OCI-LY1 (cell line): ENCODE data around the gene GRIK2.

ENCODE experiments used
- H2AFZ ChIP-seq: fragments of 200-600 bp; sonication (generic), shearing (Covaris generic); 2 replicates; pipeline ENCODE4 v1.6.0; 2014; ENCODE audit warnings: antibody characterized with exemption, mild to moderate bottlenecking, low read length
- H3F3A ChIP-seq: fragments of 200-600 bp; sonication (generic), shearing (Covaris generic); 2 replicates; pipeline ENCODE4 v1.6.0; 2014; ENCODE audit warnings: mild to moderate bottlenecking, antibody characterized with exemption, low read length, moderate library complexity; ENCODE audit not compliant: insufficient read depth
- H3K27ac ChIP-seq: fragments of 200-600 bp; sonication (generic); 2 replicates; pipeline ENCODE4 v1.5.1; 2014; ENCODE audit warnings: low read length, mixed run types, mild to moderate bottlenecking, low read depth; ENCODE audit not compliant: poor library complexity, severe bottlenecking
- H3K27me3 ChIP-seq: fragments of 200-600 bp; sonication (generic); 2 replicates; pipeline ENCODE4 v1.6.0; 2014; ENCODE audit warnings: antibody characterized with exemption, mild to moderate bottlenecking, low read length, moderate library complexity; ENCODE audit not compliant: insufficient read depth
- H3K36me3 ChIP-seq: fragments of 200-600 bp; sonication (generic); 2 replicates; pipeline ENCODE4 v1.6.1; 2014; ENCODE audit warnings: mild to moderate bottlenecking, antibody characterized with exemption, low read length, moderate library complexity, mixed read lengths; ENCODE audit not compliant: insufficient read depth
- H3K4me1 ChIP-seq: fragments of 200-600 bp; sonication (generic); 2 replicates; pipeline ENCODE4 v1.5.1; 2014; ENCODE audit warnings: mild to moderate bottlenecking, low read length, moderate library complexity; ENCODE audit not compliant: insufficient read depth, severe bottlenecking
- H3K4me2 ChIP-seq: fragments of 200-600 bp; sonication (generic), shearing (Covaris generic); 2 replicates; pipeline ENCODE4 v1.6.1; 2014; ENCODE audit warnings: low read length
- H3K4me3 ChIP-seq: fragments of 200-600 bp; sonication (generic); 2 replicates; pipeline ENCODE4 v1.5.1; 2014; ENCODE audit warnings: low read length, low read depth, mild to moderate bottlenecking, mixed read lengths; ENCODE audit not compliant: poor library complexity, severe bottlenecking
- H3K79me2 ChIP-seq: fragments of 200-600 bp; shearing (Covaris generic); 2 replicates; pipeline ENCODE4 v1.6.1; 2016; ENCODE audit warnings: mixed run types, low read length, mixed read lengths; ENCODE audit not compliant: insufficient read depth
- H3K9ac ChIP-seq: fragments of 200-600 bp; sonication (generic), shearing (Covaris generic); 2 replicates; pipeline ENCODE4 v1.6.1; 2014; ENCODE audit warnings: mild to moderate bottlenecking, low read length, mixed read lengths
- H3K9me2 ChIP-seq: fragments of 200-600 bp; sonication (generic), shearing (Covaris generic); 2 replicates; pipeline ENCODE4 v1.6.1; 2014; ENCODE audit warnings: low read depth, mild to moderate bottlenecking, low read length, mixed read lengths
- H3K9me3 ChIP-seq: fragments of 200-600 bp; shearing (Covaris generic); 2 replicates; pipeline ENCODE4 v1.6.1; 2014; ENCODE audit warnings: low read length, mixed read lengths
- H4K20me1 ChIP-seq: fragments of 200-600 bp; sonication (generic), shearing (Covaris generic); 2 replicates; pipeline ENCODE4 v1.6.0; 2016; ENCODE audit warnings: mild to moderate bottlenecking, low read length; ENCODE audit not compliant: insufficient read depth
- EZH2 ChIP-seq: fragments of 200-600 bp; sonication (generic), shearing (Covaris generic); IDR thresholded peaks from 2 replicates; pipeline ENCODE4 v1.8.0; 2017; ENCODE audit warnings: borderline replicate concordance, mixed run types, mild to moderate bottlenecking, antibody characterized with exemption, low read length, moderate library complexity, mixed read lengths
- TF ChIP-seq, protein P1 (sequence below): fragments of 200-600 bp; sonication (generic), shearing (Covaris generic); IDR thresholded peaks from 2 replicates; pipeline ENCODE4 v1.5.1; 2017; ENCODE audit warnings: mild to moderate bottlenecking, antibody characterized with exemption, low read length, moderate library complexity, mixed read lengths

GRIK2 gene

DNA sequence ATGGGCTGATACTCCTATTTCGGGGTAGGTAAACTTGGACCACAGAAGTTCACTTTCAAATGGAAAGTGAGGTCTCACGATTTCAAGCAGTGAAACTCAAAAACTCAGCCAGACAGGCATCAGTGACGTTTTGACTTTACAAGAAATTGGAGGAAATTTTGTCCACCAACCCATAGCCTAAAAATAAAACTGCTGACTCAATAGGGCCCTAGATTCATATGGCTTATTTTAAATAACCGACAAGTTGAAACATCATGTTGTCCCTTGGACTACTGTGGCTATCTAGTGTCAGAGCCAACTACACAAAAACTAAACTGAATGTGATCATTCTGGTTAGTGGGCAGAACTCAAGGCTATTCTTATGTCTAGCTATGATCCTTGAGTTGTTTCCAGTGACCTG is 486.3 kb downstream of the GRIK2 start:
- Histone ChIP-seq H3K9me3 (no peaks in the 10 kb centered on the region), H3K4me2 (no peak overlapping the region), H3K4me3 (no peak overlapping the region), H2AFZ (no peak overlapping the region), H3K9ac (no peak overlapping the region), H3K27ac (no peak overlapping the region), H3K9me2 (no peaks in the 10 kb centered on the region), H3K36me3 (no peaks in the 10 kb centered on the region), H3K4me1 (no peaks in the 10 kb centered on the region), H3F3A (no peaks in the 10 kb centered on the region), H4K20me1 (no peaks in the 10 kb centered on the region), H3K27me3 (no peaks in the 10 kb centered on the region), H3K79me2 (no peaks in the 10 kb centered on the region)
- no peak for TF ChIP-seq EZH2
- TF ChIP-seq, protein P1, sequence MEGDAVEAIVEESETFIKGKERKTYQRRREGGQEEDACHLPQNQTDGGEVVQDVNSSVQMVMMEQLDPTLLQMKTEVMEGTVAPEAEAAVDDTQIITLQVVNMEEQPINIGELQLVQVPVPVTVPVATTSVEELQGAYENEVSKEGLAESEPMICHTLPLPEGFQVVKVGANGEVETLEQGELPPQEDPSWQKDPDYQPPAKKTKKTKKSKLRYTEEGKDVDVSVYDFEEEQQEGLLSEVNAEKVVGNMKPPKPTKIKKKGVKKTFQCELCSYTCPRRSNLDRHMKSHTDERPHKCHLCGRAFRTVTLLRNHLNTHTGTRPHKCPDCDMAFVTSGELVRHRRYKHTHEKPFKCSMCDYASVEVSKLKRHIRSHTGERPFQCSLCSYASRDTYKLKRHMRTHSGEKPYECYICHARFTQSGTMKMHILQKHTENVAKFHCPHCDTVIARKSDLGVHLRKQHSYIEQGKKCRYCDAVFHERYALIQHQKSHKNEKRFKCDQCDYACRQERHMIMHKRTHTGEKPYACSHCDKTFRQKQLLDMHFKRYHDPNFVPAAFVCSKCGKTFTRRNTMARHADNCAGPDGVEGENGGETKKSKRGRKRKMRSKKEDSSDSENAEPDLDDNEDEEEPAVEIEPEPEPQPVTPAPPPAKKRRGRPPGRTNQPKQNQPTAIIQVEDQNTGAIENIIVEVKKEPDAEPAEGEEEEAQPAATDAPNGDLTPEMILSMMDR: no peak

DNA sequence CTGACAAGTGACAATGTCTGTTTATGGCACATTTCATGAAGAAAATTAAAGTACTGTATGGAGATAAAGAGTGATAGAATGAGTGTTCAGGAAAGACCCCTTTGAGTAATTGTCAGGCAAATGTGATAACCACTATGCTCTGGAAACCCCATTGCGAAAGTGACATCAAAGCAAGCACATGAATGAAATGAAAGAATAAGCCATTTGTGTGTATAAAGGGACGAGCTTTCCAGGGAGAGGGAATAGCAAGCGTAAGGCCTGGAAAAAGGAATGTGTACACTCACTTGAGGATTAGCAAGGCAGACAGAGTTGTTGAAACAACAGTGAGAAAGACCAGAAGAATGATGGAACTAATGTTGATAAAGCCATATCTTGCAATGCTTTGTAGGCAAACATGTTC is 490.0 kb downstream of the GRIK2 start:
- Histone ChIP-seq H3K4me3 (no peak overlapping the region), H3K9me3 (no peaks in the 10 kb centered on the region), H3K36me3 (no peaks in the 10 kb centered on the region), H3K4me2 (no peak overlapping the region), H3F3A (no peaks in the 10 kb centered on the region), H3K27ac (no peak overlapping the region), H3K9me2 (no peaks in the 10 kb centered on the region), H3K79me2 (no peaks in the 10 kb centered on the region), H2AFZ (no peak overlapping the region), H3K4me1 (no peaks in the 10 kb centered on the region), H4K20me1 (no peaks in the 10 kb centered on the region), H3K27me3 (no peaks in the 10 kb centered on the region), H3K9ac (no peak overlapping the region)
- TF ChIP-seq, protein P1: no peak
- TF ChIP-seq EZH2: no peak

DNA sequence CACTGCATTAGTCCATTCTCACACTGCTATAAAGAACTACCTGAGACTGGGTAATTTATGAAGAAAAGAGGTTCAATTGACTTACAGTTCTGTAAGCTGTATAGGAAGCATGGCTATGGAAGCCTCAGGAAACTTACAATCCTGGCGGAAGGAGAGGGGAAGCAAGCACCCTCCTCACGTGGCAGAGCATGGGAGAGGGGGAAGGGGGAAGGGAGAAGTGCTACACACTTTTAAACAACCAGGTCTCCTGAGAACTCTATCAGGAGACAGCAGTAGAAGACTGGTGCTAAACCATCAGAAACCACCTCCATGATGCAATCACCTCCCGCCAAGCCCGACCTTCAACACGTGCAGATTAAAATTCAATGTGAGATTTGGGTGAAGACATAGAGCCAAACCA is 494.0 kb downstream of the GRIK2 start:
- Histone ChIP-seq H3K4me1 (no peaks in the 10 kb centered on the region), H3K36me3 (no peaks in the 10 kb centered on the region), H3K9ac (no peak overlapping the region), H3F3A (no peaks in the 10 kb centered on the region), H3K27me3 (no peaks in the 10 kb centered on the region), H3K4me3 (no peak overlapping the region), H3K79me2 (no peaks in the 10 kb centered on the region), H3K9me3 (no peaks in the 10 kb centered on the region), H3K9me2 (no peaks in the 10 kb centered on the region), H3K4me2 (no peak overlapping the region), H3K27ac (no peak overlapping the region), H4K20me1 (no peaks in the 10 kb centered on the region), H2AFZ (no peak overlapping the region)
- TF ChIP-seq, protein P1: no peak
- TF ChIP-seq EZH2: no peak
